DOHH2 (cell line): ENCODE data around the gene MPRIP.
"Not testable (repeated sequence)": the region's sequence is repeated elsewhere in the genome, so short reads cannot be mapped to it uniquely, and the experiment has no call there.

Source experiments
- H3F3A ChIP-seq: fragments of 200-600 bp; sonication (generic), shearing (Covaris generic); 2 replicates; pipeline ENCODE4 v1.6.0; 2016; ENCODE audit warnings: antibody characterized with exemption, mild to moderate bottlenecking; ENCODE audit not compliant: control insufficient read depth, insufficient read depth
- H3K27ac ChIP-seq: fragments of 200-600 bp; sonication (generic); 2 replicates; pipeline ENCODE4 v1.5.1; 2014; ENCODE audit warnings: low read depth, mild to moderate bottlenecking, low read length, moderate library complexity
- H3K27me3 ChIP-seq: fragments of 200-600 bp; sonication (generic); 2 replicates; pipeline ENCODE4 v1.6.1; 2014; ENCODE audit warnings: mild to moderate bottlenecking, low read length, mixed read lengths; ENCODE audit not compliant: control insufficient read depth
- H3K36me3 ChIP-seq: fragments of 200-600 bp; sonication (generic); 2 replicates; pipeline ENCODE4 v1.6.1; 2014; ENCODE audit warnings: mild to moderate bottlenecking, low read length, moderate library complexity, mixed read lengths; ENCODE audit not compliant: control insufficient read depth
- H3K4me1 ChIP-seq: fragments of 200-600 bp; sonication (generic); 2 replicates; pipeline ENCODE4 v1.6.1; 2014; ENCODE audit warnings: mild to moderate bottlenecking, low read length, mixed read lengths; ENCODE audit not compliant: control insufficient read depth
- H3K4me2 ChIP-seq: fragments of 200-600 bp; sonication (generic); 2 replicates; pipeline ENCODE4 v1.6.0; 2014; ENCODE audit warnings: mild to moderate bottlenecking, low read length, moderate library complexity
- H3K4me3 ChIP-seq: fragments of 200-600 bp; sonication (generic); 2 replicates; pipeline ENCODE4 v1.5.1; 2014; ENCODE audit warnings: mild to moderate bottlenecking, low read length, mixed read lengths
- H3K79me2 ChIP-seq: fragments of 200-600 bp; sonication (generic); 2 replicates; pipeline ENCODE4 v1.6.1; 2014; ENCODE audit warnings: mild to moderate bottlenecking, low read length, mixed read lengths; ENCODE audit not compliant: control insufficient read depth
- H3K9me2 ChIP-seq: fragments of 200-600 bp; sonication (generic); replicated peaks from 2 replicates; pipeline ENCODE4 v1.6.1; 2014; ENCODE audit warnings: mild to moderate bottlenecking, low read length, mixed read lengths; ENCODE audit not compliant: control insufficient read depth
- H3K9me3 ChIP-seq: fragments of 200-600 bp; sonication (generic); 2 replicates; pipeline ENCODE4 v1.6.1; 2014; ENCODE audit warnings: antibody characterized with exemption, low read length, mixed read lengths; ENCODE audit not compliant: control insufficient read depth, insufficient read depth
- H4K20me1 ChIP-seq: fragments of 200-600 bp; sonication (generic); 2 replicates; pipeline ENCODE4 v1.6.0; 2014; ENCODE audit warnings: low read depth, mild to moderate bottlenecking, antibody characterized with exemption, low read length, moderate library complexity; ENCODE audit not compliant: control insufficient read depth, insufficient read depth
- EZH2phosphoT487 ChIP-seq: fragments of 200-600 bp; sonication (generic); IDR thresholded peaks from 2 replicates; pipeline ENCODE4 v1.6.1; 2017; ENCODE audit warnings: borderline replicate concordance, mild to moderate bottlenecking, antibody characterized with exemption, low read length, moderate library complexity, mixed read lengths
- TF ChIP-seq, protein P1 (sequence below): fragments of 200-600 bp; sonication (generic); IDR thresholded peaks from one replicate; pipeline ENCODE4 v1.5.1; 2014; ENCODE audit warnings: antibody characterized with exemption, mild to moderate bottlenecking, low read depth, low read length; ENCODE audit not compliant: poor library complexity, severe bottlenecking

MPRIP gene

DNA sequence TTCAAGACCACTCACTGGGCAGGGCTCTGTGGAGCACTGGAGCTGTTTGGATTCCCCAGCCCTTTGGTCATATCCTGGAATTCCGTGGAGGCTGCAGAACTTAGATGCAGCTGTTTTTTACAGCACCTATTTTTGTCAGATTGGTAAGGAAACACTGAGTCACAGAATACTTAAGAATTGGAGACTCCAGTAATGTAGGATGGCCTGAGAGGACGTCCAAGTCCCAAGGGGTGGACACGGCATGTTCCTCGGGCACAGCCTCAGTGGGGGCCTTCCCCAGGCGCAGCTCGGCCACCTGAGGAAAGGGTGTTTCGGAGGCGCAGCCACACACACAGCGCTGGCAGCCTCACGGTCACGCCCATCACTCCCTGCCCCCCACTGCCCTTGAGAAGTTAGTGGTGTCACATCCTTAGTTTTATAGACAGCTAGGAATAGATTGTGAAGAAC is 149.1 kb downstream of the MPRIP start:
- no peak overlapping the region for H3K27ac ChIP-seq

DNA sequence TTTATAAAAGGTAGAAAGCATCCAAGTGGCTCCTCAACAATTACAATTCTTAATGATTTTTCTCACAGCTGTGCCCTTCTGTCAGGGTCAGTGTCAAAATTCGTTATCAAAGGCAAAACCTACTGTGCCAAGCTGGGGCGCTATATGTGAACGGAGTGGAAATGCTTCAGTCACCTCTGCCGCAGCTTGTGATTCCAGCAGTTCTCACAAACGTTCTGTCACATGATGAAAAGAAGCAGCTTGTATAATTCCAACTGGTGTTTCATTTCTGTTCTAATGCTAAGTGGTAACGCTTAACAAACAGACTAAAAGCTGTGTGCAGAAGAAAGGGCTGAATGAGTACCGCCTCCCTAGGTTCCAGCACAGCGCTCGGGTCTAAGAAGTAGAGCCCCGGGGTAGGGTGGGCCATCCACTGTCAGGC is 149.7 kb downstream of the MPRIP start:
- H3K9me3 ChIP-seq, result no peaks in the 10 kb centered on the region

More for the DNA sequence above, 149.1 kb downstream of the MPRIP start:
- Histone ChIP-seq H3K4me1 (peaks cover 21% of the 10 kb centered on the region), H3F3A (peaks cover 5% of the 10 kb centered on the region; the same call in 1 of the 2 replicates), H4K20me1 (no peaks in the 10 kb centered on the region), H3K4me2 (no peak overlapping the region), H3K9me2 (no peaks in the 10 kb centered on the region), H3K4me3 (no peak overlapping the region), H3K36me3 (0 out of 2 replicates have a peak, but pooled peaks cover 3% of the 10 kb centered on the region), H3K9me3 (no peaks in the 10 kb centered on the region), H3K79me2 (no peaks in the 10 kb centered on the region), H3K27me3 (no peaks in the 10 kb centered on the region)
- TF ChIP-seq EZH2phosphoT487, result no peak
- TF ChIP-seq, protein P1, sequence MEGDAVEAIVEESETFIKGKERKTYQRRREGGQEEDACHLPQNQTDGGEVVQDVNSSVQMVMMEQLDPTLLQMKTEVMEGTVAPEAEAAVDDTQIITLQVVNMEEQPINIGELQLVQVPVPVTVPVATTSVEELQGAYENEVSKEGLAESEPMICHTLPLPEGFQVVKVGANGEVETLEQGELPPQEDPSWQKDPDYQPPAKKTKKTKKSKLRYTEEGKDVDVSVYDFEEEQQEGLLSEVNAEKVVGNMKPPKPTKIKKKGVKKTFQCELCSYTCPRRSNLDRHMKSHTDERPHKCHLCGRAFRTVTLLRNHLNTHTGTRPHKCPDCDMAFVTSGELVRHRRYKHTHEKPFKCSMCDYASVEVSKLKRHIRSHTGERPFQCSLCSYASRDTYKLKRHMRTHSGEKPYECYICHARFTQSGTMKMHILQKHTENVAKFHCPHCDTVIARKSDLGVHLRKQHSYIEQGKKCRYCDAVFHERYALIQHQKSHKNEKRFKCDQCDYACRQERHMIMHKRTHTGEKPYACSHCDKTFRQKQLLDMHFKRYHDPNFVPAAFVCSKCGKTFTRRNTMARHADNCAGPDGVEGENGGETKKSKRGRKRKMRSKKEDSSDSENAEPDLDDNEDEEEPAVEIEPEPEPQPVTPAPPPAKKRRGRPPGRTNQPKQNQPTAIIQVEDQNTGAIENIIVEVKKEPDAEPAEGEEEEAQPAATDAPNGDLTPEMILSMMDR, result no peak

DNA sequence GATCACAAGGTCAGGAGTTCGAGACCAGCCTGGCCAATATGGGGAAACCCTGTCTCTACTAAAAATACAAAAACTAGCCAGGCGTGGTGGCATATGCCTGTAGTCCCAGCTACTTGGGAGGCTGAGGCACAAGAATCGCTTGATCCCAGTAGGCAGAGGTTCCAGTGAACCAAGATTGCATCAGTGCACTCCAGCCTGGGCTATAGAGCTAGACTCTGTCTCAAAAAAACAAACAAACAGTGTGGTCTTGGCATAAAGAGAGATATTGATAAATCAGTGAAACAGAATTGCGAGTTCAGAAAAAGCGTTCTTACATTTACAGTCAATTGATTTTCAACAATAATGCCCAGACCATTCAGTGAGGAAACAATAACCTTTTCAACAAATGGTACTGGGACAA is 153.2 kb downstream of the MPRIP start:
- not testable (repeated sequence) for H3F3A ChIP-seq

More for the DNA sequence above, 149.7 kb downstream of the MPRIP start:
- H3K36me3 ChIP-seq, result 0 out of 2 replicates have a peak, but pooled peaks cover 3% of the 10 kb centered on the region
- H3K9me2 ChIP-seq, result no peaks in the 10 kb centered on the region
- H3K4me2 ChIP-seq, result 0 out of 2 replicates have a peak overlapping the region, but pooled peaks have one; percentile 5
- peaks cover 21% of the 10 kb centered on the region for H3K4me1 ChIP-seq
- H4K20me1 ChIP-seq, result 0 out of 2 replicates have a peak, but pooled peaks cover under 1% of the 10 kb centered on the region
- H3K4me3 ChIP-seq, result no peak overlapping the region
- peaks cover 7% of the 10 kb centered on the region; the same call in 1 of the 2 replicates for H3F3A ChIP-seq
- H3K79me2 ChIP-seq, result no peaks in the 10 kb centered on the region
- no peaks in the 10 kb centered on the region for H3K27me3 ChIP-seq
- H3K27ac ChIP-seq, result no peak overlapping the region
- TF ChIP-seq, protein P1, result no peak
- no peak for TF ChIP-seq EZH2phosphoT487

DNA sequence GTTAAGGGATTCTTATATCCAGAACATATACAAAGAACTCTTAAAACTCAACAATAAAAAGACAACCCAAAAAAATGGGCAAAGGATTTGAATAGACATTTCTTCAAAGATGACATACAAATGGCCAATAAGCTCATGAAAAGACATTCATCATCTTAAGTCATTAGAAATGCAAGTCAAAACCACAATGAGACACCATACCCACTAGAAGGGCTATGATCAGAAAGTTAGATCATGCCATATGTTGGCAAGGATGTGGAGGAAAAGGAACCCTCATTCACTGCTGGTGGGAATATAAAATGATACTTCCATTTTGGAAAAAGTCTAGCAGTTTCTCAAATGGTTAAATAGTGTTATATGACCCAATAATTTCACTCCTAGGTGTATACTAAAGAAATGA is 154.5 kb downstream of the MPRIP start:
- no peaks in the 10 kb centered on the region for H3K9me3 ChIP-seq
- 0 out of 2 replicates have a peak, but pooled peaks cover 7% of the 10 kb centered on the region for H4K20me1 ChIP-seq
- no peaks in the 10 kb centered on the region for H3K27me3 ChIP-seq
- H3K4me3 ChIP-seq, result no peak overlapping the region
- H3K9me2 ChIP-seq, result no peaks in the 10 kb centered on the region
- H3K36me3 ChIP-seq, result peaks cover 5% of the 10 kb centered on the region; the same call in 1 of the 2 replicates
- peaks cover 4% of the 10 kb centered on the region for H3K79me2 ChIP-seq
- TF ChIP-seq, protein P1, result no peak
- no peak for TF ChIP-seq EZH2phosphoT487
- H3K4me2 ChIP-seq, result no peak overlapping the region
- 0 out of 2 replicates have a peak, but pooled peaks cover 5% of the 10 kb centered on the region for H3F3A ChIP-seq
- peaks cover 9% of the 10 kb centered on the region for H3K4me1 ChIP-seq
- H3K27ac ChIP-seq, result no peak overlapping the region

More for the DNA sequence above, 153.2 kb downstream of the MPRIP start:
- H3K9me3 ChIP-seq, H3K4me3 ChIP-seq, H3K79me2 ChIP-seq, H3K4me2 ChIP-seq, H3K27ac ChIP-seq, H3K36me3 ChIP-seq, H3K27me3 ChIP-seq, H3K9me2 ChIP-seq, H4K20me1 ChIP-seq: not testable (repeated sequence)
- H3K4me1 ChIP-seq, result peaks cover 14% of the 10 kb centered on the region
